HG02840 (cell line): ENCODE results near the gene PCYT1B.
"Not testable (repeated sequence)": the region's sequence is repeated elsewhere in the genome, so short reads cannot be mapped to it uniquely, and the experiment has no call there.

Experiments used
- ATAC-seq: cut with Tn5 transposase; IDR thresholded peaks from one replicate; pipeline ENCODE4 v1.9.1; 2021; ENCODE audit warnings: mild to moderate bottlenecking, moderate library complexity, moderate number of reproducible peaks; ENCODE audit not compliant: unreplicated experiment, low FRiP score

PCYT1B gene

DNA sequence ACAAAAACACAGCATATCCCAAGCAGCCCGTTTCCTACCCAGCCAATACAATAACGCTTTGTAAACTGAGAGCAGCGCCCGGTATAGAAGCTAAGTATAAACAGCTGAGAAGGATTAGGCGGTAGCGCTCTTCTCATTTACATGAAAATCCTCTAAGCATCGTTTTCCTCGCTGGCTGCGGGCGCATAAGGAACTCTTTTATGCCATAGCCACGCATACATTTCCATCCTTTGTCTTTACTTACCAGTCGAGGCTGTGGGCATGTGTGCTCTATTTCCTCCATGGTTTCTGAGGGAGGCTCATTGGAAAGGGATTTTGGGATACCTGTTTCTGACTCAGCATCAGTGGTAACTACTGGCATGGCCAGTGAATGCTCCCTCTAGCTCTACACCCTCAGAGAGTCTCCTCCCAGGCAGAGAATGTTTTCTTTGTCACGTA, 383 bp downstream of the PCYT1B start:
- ATAC-seq, result no peak

DNA sequence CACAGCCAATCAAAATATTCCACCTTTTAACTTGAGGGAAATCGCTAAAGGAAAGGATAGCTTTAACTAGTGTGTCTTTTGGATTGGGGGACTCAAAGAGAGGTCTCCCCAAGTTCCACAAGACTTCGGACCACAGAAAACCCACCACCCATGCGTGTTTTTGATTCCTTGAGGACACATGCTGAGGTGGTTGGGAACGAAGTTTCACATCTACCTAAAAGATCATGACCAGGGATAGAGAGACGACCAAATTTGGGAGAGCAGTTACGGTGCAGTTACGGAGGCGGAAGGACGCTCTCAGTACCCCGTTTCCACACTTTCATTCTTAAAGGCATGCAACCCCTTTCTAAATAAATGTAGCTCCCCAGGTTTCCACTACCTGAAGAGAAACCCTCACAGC, 1.1 kb downstream of the PCYT1B start:
- no peak for ATAC-seq

DNA sequence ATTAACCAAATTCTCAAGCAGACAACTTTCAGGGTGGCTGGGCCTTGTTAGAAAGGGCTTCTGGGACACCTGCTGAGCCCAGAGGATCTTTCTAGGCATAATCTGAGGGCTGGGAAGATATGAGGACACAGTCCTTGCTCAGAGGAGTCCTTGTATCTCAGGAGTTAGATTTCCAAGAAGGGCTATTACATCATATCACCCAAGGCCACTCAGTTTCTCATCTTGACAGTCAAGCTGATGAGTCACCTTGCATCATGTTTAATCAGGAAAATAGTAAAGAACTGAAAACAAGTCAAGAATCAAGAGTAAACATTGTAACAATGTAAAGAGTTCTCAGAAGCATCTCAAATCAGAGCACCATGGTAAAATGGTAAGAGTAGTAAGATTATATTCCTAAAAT, 4.0 kb downstream of the PCYT1B start:
- no peak for ATAC-seq

DNA sequence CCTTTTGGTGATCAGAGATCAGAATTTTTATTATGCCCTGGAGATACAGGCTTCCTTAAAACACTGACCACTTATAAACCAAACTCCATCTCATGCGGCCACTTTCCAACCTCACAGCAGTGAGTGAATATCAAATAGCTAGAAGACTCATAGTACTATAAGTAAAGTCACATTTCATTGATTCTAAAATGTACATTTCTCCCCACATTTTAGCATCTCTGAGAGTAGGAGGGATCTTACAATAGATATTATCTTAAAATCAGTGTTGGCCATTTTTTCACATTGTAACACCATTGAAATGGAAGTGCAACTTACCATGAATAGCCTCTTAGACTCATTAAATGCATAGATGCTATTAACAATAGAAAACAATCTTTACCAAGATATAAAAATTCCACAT, 17.4 kb downstream of the PCYT1B start:
- ATAC-seq, result no peak

DNA sequence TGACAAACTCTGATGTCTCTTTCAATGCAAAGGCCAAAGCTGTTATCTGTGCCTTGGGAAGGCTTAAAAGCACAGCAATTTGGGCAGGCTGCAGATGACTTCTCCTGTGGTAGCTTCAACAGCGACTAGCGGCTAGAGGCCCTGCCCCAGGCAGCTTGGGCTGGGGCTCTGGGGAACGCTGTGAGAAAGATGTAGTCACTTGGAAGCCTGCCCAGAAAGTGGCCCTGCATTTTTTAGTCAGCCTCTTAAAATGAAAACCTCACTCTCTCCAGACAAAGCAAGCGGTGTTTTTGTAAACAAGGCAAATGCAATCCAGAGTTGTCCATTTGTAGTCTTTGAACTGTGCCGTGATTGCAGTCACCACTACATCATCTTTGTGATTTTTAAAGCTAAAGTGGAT, 27.5 kb downstream of the PCYT1B start:
- no peak for ATAC-seq

DNA sequence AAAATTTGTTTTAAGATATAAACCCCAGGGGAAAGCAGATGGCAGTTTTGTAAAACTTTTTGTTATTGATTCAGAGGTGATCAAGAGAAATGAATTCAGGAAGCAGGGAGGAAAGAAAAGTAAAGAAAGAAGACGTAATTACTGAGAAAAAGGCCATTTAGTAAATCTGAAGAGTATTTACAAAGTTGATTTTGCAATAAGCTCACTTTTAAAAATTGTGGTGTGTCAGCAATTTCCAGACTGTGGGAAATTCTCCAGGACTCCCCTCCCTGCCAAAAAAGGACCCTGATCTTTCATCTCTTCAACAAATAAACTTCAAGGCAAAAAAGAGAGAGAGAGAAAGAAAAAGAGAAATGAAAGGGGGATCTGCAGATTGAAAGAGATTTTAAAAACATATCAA, 36.6 kb downstream of the PCYT1B start:
- no peak for ATAC-seq

DNA sequence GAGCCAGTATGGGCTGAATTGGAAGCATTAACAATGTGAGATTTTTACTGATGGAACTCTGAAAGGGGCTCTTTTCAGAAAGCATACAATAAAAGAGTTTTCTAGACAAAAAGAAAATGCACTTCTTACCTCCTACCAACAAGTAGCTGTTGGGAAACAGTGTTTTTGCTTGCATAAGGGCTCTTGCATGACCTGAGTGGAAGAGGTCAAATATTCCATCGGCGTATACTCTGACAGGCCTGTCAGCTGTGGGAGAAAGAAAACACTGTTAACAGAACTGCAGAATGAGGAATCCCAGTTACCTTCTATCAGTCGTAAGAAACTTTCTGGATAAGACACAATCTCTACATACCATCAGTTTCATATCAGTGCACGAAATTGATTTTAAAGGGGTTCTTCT, 39.5 kb downstream of the PCYT1B start:
- no peak for ATAC-seq

DNA sequence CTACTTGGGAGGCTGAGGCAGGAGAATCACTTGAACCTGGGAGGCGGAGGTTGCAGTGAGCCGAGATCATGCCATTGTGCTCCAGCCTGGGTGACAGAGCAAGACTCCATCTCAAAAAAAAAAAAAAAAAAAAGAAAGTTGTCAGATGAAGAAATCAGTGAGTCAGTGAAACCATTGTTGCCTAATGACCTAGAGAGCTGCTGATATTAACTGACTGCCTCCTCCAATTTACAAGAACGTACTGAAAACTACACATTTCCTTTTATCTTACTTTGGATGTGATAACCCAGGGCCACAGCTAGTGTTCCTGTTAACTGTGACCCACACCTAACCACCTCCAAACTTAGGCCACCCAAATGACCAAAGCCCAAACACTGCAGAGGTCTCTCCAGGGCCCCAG, 41.2 kb downstream of the PCYT1B start:
- ATAC-seq, result not testable (repeated sequence)

DNA sequence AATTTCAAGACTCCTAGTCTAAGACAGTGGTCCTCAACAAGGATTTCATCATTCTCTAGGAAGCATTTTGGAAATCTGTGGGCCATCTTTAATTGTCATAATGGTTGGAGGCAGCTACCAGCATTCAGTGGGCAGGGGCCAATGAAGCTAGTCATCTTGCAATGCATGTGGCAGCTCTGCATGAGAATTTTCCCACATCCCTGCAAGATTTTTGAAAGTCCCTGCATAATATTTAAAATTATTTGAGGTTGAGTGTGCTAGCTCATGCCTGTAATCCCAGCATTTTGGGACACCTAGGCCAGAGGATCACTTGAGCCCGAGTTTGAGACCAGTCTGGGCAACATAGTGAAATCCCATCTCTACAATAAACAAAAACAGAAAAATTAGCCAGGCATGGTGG, 44.0 kb downstream of the PCYT1B start:
- ATAC-seq, result no peak

DNA sequence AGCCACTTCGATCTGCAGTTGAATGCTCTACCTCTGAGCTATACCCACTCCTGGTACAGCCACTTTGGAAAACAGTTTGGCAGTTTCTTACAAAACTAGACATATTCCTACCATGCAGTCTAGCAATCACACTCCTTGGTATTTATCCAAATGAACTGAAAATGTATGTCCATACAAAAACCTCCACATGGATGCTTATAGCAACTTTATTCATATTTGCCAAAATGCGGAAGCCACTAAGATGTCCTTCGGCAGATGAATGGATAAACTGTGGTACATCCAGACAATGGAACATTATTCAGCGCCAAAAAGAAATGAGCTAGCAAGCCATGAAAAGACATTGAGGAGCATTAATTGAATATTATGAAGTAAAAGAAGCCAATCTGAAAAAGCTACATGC, 45.3 kb downstream of the PCYT1B start:
- no peak for ATAC-seq

DNA sequence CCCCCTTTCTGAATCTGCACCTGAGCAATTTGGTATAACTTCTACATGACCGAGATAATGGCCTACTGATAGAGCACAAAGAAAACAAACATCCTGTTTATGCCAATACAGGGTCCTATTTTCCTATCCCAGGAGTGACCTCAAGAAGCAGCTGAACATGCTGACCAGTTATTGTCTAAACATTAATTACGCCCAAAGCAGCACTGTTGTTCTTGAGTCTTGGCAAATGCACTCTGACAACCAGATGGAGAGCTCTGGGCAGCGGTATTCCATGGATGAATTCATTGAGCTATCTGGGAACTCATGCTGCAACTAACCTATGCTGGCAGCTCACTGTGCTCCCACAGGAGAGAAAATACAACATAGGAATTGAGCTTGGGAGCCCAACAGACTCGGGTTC, 52.6 kb downstream of the PCYT1B start:
- ATAC-seq, result no peak

DNA sequence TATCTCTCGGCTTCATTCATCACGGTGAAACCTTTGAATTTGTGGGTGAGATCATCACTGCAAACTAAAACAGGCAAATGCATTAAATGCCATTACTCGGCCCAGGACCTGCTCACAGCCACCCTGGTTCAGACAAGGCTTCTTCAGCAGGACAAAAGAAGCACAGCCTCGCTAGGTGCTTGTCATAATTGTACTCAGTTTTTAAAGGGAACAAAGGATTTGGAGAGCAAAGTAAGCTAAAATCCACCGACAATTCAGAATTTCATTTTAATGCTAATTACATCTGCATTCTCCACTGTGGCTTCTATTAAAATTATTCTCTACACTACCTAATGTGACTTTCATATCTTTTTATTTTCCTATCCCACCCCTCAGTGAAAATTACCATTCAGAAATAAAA, 57.0 kb downstream of the PCYT1B start:
- ATAC-seq, result no peak

DNA sequence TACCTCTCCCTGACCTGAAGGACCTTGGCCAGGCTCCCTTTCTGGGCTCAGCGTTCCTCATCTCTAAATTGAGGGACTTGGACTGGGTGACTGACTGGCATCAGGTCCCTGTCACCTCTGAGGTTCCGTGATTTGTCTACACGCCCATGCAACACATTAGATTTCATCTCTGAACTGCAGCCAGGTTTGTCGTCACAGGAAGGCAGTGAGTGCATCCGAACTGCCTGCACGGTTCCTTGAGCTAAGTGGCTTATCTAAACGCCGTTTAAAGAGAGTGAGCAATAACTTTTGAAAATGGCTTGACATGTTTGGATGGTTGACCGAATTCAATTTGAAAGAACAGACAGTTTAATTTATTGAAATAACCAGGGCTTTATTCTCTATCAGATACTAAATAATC, 70.1 kb downstream of the PCYT1B start:
- no peak for ATAC-seq

DNA sequence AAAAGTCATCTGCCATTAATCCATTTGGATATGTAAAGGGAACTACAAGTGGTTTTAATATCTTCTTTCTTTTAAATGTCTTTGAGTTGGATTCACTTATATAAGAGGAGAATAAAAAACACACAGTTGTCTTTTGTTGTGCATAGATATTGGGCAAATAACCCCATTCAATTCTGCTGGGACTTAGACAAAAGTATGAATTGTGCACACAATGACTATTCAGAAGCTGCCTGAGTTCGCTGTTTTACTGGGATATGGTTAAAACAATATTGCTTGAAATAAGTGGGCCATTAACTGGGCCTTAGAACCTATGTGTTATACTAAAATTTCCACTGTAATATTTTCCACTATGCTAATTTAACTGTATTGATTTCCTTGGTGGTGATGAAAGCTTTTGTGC, 71.7 kb downstream of the PCYT1B start:
- ATAC-seq, result no peak

DNA sequence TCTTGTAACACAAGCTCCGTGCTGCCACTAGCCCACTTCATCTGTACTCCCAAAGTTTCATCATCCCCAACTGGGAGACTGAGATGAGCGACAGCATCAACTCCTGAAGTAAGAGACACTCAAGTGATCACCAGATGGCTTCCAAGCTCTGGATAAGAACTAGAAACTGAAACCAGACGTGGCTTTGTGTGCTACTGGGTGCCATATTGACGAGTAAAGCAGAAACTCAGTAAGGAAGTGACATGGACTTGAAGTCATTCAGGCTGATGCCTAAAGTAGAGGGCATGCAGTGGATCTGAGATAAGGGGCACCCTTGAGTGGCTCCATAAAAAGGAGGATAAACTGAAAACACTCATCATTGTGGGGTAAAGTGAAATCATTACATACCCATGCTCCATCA, 72.4 kb downstream of the PCYT1B start:
- ATAC-seq, result no peak

DNA sequence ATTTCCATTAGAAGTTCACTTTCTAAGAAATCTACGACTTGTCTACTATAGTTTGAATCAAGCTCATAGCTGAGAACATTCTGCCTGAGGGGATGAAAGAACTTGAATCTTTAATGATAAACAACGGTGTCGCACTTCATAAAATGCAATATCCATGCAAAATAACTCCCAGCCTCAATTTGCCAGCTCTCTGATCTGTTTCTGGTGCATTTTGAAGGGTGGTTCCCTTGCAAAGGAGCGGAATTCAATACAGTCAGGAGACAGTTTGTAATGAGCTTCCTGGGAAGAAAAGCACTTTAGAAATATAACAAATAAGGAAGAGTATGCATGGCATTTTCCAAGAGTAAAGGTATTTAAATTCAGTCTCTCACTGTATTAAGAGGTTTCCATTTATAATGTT, 80.0 kb downstream of the PCYT1B start:
- no peak for ATAC-seq

DNA sequence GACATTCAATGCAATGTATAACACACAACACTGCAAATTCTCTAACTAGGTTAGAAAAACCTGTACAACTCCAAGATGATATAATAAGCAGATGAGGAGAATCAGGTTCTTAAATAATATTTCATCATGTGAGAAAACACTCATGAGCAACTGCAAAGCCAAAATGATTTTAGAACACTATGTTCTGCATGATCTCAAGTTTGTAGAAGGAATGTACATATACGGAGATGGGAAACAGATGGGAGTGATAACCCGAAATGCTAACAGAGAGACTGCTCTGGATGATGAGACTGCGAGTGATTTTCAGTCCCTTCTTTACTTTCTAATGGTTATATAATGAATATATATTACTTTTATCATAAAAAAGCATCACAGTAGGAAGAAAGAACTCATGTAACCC, 80.9 kb downstream of the PCYT1B start:
- no peak for ATAC-seq

DNA sequence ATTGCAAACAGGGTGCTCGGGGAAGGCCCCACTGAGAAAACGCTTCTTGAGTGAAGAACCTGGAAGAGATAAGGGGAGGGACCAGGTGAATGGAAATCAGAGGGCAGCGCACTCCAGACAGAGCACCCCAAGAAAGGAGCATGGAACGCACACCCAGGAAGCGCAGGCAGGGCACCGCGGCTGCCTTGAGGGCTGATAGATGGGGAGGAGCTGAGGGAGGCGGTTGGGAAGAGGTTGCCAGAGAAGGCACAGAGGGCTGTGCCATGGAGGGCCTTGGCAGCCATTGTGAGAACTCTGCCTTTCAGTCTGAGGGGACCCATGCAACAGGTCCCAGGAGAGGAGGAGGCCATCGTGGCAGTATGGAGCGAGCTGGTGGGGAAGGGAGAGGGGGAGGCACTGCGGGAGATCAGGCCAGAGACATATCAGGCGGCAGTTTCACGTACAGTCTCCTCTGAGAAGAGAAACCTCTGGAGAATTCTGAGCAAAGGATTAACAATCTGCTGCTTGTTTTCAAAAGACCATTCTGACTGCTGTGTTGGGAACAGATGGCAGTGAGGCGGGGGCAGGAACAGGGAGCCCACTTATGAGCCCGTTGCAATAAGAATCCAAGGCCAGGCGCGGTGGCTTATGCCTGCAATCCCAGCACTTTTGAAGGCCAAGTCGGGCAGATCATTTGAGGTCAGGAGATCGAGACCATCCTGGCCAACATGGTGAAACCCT, 83.7 kb downstream of the PCYT1B start:
- no peak for ATAC-seq

DNA sequence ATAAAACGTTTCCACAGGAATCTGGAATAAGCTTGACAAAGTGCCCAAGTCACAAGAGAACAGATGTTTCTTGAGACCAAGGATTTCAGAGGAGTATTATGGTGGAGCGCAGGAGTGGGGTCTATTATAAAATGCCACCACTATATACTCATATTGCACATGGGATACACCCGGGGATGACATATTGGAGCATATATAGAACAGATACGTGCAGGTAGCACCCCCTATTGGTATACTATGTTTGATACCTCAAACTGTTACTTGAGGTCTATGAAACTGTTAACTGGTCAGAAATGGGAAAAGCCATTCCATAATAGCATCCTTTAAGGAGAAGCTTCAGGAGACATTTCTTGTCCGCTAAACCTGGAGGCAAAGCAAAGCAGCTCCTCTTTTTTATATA, 86.0 kb downstream of the PCYT1B start:
- ATAC-seq, result no peak

DNA sequence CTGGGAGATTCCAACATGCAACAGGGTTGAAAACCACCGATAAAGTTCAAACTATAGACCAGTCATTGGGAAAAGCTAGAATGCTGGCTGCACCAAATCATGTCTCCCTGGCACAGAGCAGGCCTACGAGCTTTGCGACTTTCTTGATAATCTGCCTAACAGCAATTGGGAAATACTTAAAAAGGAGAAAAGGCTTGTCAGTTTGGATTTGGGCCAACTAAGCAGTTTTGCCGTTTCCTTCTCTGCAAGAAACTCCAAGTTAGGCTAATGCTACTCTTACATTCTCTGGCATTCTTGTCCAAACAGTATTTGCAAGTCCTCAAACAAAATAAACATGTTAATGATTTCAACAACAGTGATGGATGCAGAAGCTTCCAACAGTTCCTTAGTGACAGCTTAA, 94.1 kb downstream of the PCYT1B start:
- no peak for ATAC-seq

DNA sequence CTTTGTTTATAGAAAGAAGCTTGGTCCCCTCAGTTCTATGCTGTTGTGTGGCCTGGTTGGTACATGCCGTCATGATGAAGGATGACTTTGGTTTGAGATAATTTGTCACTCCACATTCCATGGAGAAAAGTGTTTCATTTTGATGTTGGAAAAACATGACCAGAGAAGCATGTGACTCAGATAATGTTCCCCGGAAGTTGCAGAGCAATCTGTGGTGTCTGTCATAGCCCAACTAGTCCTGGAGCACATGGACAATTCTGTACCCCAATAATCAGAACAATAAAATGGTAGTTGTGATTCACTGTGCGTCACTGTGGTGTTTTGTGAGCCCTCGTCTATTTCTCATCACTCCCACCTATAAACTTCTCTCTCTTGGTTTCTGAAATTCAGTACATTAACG, 97.0 kb downstream of the PCYT1B start:
- ATAC-seq, result no peak

DNA sequence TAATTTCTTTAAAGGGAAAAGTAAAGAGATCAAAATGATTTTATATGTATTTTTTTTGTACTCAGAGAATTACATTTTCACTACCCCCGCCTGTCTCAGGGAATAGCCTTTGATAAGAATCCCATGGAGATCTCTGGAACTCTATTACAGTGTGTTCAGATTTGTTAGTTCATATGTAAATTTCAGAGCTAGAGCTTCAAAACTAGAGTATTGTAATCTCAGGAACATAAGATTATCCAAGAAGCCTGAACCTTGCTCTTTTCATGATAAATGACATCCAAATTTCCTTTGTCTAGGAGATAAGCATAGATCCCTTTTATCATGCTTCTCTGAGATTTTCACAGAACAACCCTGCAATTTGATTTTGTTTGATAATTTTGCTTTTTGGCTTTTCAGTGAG, 99.2 kb downstream of the PCYT1B start:
- no peak for ATAC-seq

DNA sequence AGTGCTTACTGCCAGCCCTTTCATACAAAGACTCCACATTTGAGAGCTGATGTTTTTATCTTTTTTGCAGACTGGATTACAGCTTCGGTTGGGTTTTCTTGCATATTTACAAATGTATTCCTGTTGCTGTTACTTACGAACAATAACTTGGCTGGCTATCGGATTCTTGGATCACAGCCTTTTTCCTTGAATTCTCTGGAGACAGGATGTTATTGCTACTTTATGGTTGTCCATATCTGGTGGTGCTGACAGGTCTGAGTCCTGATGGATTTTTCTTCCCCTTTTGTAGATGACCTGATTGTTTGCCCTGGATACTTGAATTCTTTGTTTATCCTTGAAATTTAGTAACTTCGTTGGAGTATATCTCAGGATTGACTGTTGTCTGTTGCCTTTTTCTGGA, 104.4 kb downstream of the PCYT1B start:
- no peak for ATAC-seq
